Colonic mucosa (tissue), 4 donors: ENCODE results near the gene C4orf17. TPM values are rescaled to one million over a fixed set of nuclear protein-coding genes. Genes with fewer than 3 reads are reported as not detected.

Experiments used
- DNase-seq: peaks from one replicate; pipeline ENCODE4 v3.0.0-alpha.2; 2020
- H3K27ac ChIP-seq: fragments of 200-600 bp; one replicate; pipeline ENCODE4 v1.8.0; 2021
- H3K27me3 ChIP-seq: fragments of 200-600 bp; one replicate; pipeline ENCODE4 v1.8.0; 2021
- H3K36me3 ChIP-seq: fragments of 200-600 bp; one replicate; pipeline ENCODE4 v1.8.0; 2021
- H3K4me1 ChIP-seq: fragments of 200-600 bp; one replicate; pipeline ENCODE4 v1.8.0; 2021; ENCODE audit warnings: mild to moderate bottlenecking
- H3K4me3 ChIP-seq: fragments of 200-600 bp; one replicate; pipeline ENCODE4 v1.8.0; 2021
- H3K9ac ChIP-seq, 2 donors: one replicate each; pipeline ENCODE4 v1.7.0; 2013; ENCODE audit warnings: control low read depth in 2 of 2, low read depth in 2 of 2, low read length in 2 of 2
- H3K9me3 ChIP-seq: fragments of 200-600 bp; one replicate; pipeline ENCODE4 v1.8.0; 2021
- intact Hi-C: fragments of 100-400 bp; cut with DNase I; formaldehyde crosslinking; loops from one replicate; pipeline ENCODE4 v1.14.1; 2022
- total RNA-seq, 2 donors: library from RNA; stranded (reverse); fragmentation: NEBNext Ultra II Directional in 1 of 2; extraction: Animal tissue kit (Norgen Biotek cat#: 25700) in 1 of 2; gene quantifications; one replicate each; pipeline ENCODE4 v1.2.1, GENCODE V29; 2021
- TF ChIP-seq, protein P1 (sequence below): fragments of 200-600 bp; IDR thresholded peaks from one replicate; pipeline ENCODE4 v1.8.0; 2022; ENCODE audit warnings: antibody characterized with exemption, mild to moderate bottlenecking
- donor health status: healthy.
- donor health status: DM: no; HTN: no; CAD: no.
- donor health status: DM: no; HTN: no; CAD: no.

Gene C4orf17
- total RNA-seq, 2 donors from 2014 or later: not detected

GRCh38 chr4:99490286-99490685 lies 20.5 kb upstream of the C4orf17 start:
- Histone ChIP-seq H3K36me3 (no peaks in the 10 kb centered on the region), H3K27ac (no peak overlapping the region), H3K4me1 (no peaks in the 10 kb centered on the region), H3K4me3 (no peak overlapping the region), H3K9ac (no peak overlapping the region), H3K9me3 (no peaks in the 10 kb centered on the region), H3K27me3 (no peaks in the 10 kb centered on the region)
- TF ChIP-seq, protein P1, sequence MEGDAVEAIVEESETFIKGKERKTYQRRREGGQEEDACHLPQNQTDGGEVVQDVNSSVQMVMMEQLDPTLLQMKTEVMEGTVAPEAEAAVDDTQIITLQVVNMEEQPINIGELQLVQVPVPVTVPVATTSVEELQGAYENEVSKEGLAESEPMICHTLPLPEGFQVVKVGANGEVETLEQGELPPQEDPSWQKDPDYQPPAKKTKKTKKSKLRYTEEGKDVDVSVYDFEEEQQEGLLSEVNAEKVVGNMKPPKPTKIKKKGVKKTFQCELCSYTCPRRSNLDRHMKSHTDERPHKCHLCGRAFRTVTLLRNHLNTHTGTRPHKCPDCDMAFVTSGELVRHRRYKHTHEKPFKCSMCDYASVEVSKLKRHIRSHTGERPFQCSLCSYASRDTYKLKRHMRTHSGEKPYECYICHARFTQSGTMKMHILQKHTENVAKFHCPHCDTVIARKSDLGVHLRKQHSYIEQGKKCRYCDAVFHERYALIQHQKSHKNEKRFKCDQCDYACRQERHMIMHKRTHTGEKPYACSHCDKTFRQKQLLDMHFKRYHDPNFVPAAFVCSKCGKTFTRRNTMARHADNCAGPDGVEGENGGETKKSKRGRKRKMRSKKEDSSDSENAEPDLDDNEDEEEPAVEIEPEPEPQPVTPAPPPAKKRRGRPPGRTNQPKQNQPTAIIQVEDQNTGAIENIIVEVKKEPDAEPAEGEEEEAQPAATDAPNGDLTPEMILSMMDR: no peak
- no peak for DNase-seq
- intact Hi-C loops: no loop called here

- no peak overlapping the region for H3K27ac ChIP-seq
- intact Hi-C loops: no loop called here
- no peaks in the 10 kb centered on the region for H3K4me1 ChIP-seq
- H3K4me3 ChIP-seq: no peak overlapping the region
- no peaks in the 10 kb centered on the region for H3K36me3 ChIP-seq
- no peaks in the 10 kb centered on the region for H3K9me3 ChIP-seq
- H3K27me3 ChIP-seq: no peaks in the 10 kb centered on the region
- no peak for DNase-seq
- H3K9ac ChIP-seq: no peak overlapping the region
- TF ChIP-seq, protein P1: no peak
Observed at GRCh38 chr4:99504804-99505502, 5.9 kb upstream of the C4orf17 start.

DNA sequence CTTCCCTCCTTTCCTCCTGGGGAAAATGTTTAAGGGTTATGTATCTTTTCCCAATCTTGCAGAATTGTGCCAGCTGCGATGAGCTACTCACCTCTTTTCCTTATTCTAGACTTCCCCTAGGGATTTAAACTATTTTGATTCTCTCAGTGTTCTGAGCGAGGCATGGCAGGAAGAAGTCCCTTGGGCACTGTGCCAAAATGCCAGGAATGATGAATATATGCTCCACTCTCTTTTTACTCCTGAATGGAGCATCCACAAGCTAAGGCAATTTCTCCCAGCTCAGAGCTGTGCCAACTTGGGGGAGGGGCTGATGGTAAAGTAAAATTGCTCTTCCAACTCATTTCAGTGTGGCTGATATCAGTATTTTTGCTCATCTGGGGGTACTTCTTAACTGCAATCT lies 4.0 kb upstream of the C4orf17 start:
- DNase-seq: no peak
- no peaks in the 10 kb centered on the region for H3K27me3 ChIP-seq
- H3K9me3 ChIP-seq: no peaks in the 10 kb centered on the region
- no peak overlapping the region for H3K4me3 ChIP-seq
- no peaks in the 10 kb centered on the region for H3K4me1 ChIP-seq
- TF ChIP-seq, protein P1: no peak
- H3K36me3 ChIP-seq: no peaks in the 10 kb centered on the region
- no peak overlapping the region for H3K27ac ChIP-seq
- no peak overlapping the region for H3K9ac ChIP-seq
- intact Hi-C loops: no loop called here

- intact Hi-C loops: no loop called here
Observed at GRCh38 chr4:99507349-99507748, 3.5 kb upstream of the C4orf17 start.

GRCh38 chr4:99507762-99508161 lies 3.1 kb upstream of the C4orf17 start:
- no peak for DNase-seq
- Histone ChIP-seq H3K36me3 (no peaks in the 10 kb centered on the region), H3K4me1 (no peaks in the 10 kb centered on the region), H3K9ac (no peak overlapping the region), H3K27me3 (no peaks in the 10 kb centered on the region), H3K9me3 (no peaks in the 10 kb centered on the region), H3K4me3 (no peak overlapping the region), H3K27ac (no peak overlapping the region)
- intact Hi-C loops: no loop called here
- TF ChIP-seq, protein P1: no peak

More at GRCh38 chr4:99507349-99507748, 3.5 kb upstream of the C4orf17 start:
- DNase-seq: no peak
- Histone ChIP-seq H3K4me1 (no peaks in the 10 kb centered on the region), H3K27ac (no peak overlapping the region), H3K9me3 (no peaks in the 10 kb centered on the region), H3K9ac (no peak overlapping the region), H3K36me3 (no peaks in the 10 kb centered on the region), H3K27me3 (no peaks in the 10 kb centered on the region), H3K4me3 (no peak overlapping the region)
- TF ChIP-seq, protein P1: no peak
